SK-N-MC (cell line): Measurements from ENCODE around the gene PLA2G1B.
A peak's percentile ranks its signal among the peaks of the same experiment; 100 is the strongest.

ENCODE experiments used
- DNase-seq: peaks from one replicate; pipeline ENCODE4 v3.0.0-alpha.2; 2011; ENCODE audit warnings: low read depth, low spot score
- H3K27ac ChIP-seq: fragments of 200-600 bp; sonication (generic); 2 replicates; pipeline ENCODE4 v1.5.1; 2016; ENCODE audit warnings: mixed run types
- H3K36me3 ChIP-seq: fragments of 200-600 bp; sonication (generic); 2 replicates; pipeline ENCODE4 v1.6.1; 2017; ENCODE audit warnings: antibody characterized with exemption, low read length, mixed read lengths; ENCODE audit not compliant: insufficient read depth
- H3K4me3 ChIP-seq: fragments of 200-600 bp; sonication (generic); 2 replicates; pipeline ENCODE4 v1.5.1; 2016
- H3K9ac ChIP-seq: fragments of 200-600 bp; sonication (generic); 2 replicates; pipeline ENCODE4 v1.8.0; 2017; ENCODE audit warnings: mixed run types, mixed read lengths; ENCODE audit not compliant: insufficient read length
- H3K9me3 ChIP-seq: fragments of 200-600 bp; sonication (generic); 2 replicates; pipeline ENCODE4 v1.6.1; 2017; ENCODE audit warnings: low read depth, mild to moderate bottlenecking, antibody characterized with exemption, low read length, moderate library complexity, mixed read lengths
- EZH2 ChIP-seq: fragments of 200-600 bp; sonication (generic); IDR thresholded peaks from one replicate; pipeline ENCODE4 v1.6.1; 2017; ENCODE audit warnings: antibody characterized with exemption
- FOXP2 ChIP-seq: optimal IDR thresholded peaks from 2 replicates; pipeline ENCODE3; 2011; ENCODE audit warnings: mild to moderate bottlenecking, moderate library complexity; ENCODE audit not compliant: insufficient read depth; ENCODE audit errors: extremely low read length, control extremely low read depth
- POLR2AphosphoS5 ChIP-seq: IDR thresholded peaks from 2 replicates; pipeline ENCODE4 v1.6.1; 2012; ENCODE audit warnings: mild to moderate bottlenecking, low read depth, low read length, borderline replicate concordance

Gene PLA2G1B

GRCh38 chr12:120367924-120368788 lies 40.6 kb upstream of the PLA2G1B start:
- TF ChIP-seq EZH2 = no peak
- no peak for TF ChIP-seq POLR2AphosphoS5
- H3K27ac ChIP-seq = no peak overlapping the region
- DNase-seq = no peak
- peaks cover 5% of the 10 kb centered on the region; the same call in 1 of the 2 replicates for H3K36me3 ChIP-seq
- peak overlapping the region; percentile 89 for H3K9ac ChIP-seq
- H3K4me3 ChIP-seq = peak overlapping the region; percentile 82
- H3K9me3 ChIP-seq = no peaks in the 10 kb centered on the region

GRCh38 chr12:120367233-120367923 lies 39.8 kb upstream of the PLA2G1B start:
- peaks cover 5% of the 10 kb centered on the region; the same call in 1 of the 2 replicates for H3K36me3 ChIP-seq
- H3K27ac ChIP-seq = no peak overlapping the region
- TF ChIP-seq FOXP2 (no peak), EZH2 (no peak), POLR2AphosphoS5 (no peak)
- no peaks in the 10 kb centered on the region for H3K9me3 ChIP-seq
- DNase-seq = no peak
- peak overlapping the region; percentile 82 for H3K4me3 ChIP-seq
- H3K9ac ChIP-seq = peak overlapping the region; percentile 89

- peak overlapping the region; percentile 82; the same call in 1 of the 2 replicates for H3K4me3 ChIP-seq
- no peak for DNase-seq
Observed at GRCh38 chr12:120366845-120367232, 39.3 kb upstream of the PLA2G1B start.

DNA sequence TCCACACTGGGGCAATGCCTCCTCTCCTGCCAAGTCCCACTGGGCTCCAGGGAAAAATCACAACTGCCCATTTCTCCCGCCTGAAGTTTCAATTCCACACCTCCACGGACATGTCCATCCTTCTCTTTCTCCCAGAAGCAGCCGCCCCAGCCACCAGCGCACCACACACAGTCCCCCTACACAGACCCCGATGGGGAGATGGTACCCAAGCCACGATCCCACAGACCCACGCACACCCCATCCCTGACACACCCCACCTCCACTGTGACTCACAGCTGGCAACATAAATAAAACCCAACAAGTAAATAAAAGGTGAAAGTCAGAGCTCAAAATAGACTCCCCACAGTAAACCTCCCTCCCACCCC lies 38.7 kb upstream of the PLA2G1B start:
- Histone ChIP-seq H3K27ac (no peak overlapping the region), H3K9ac (no peak overlapping the region), H3K9me3 (no peaks in the 10 kb centered on the region), H3K4me3 (no peak overlapping the region), H3K36me3 (peaks cover 5% of the 10 kb centered on the region; the same call in 1 of the 2 replicates)
- TF ChIP-seq POLR2AphosphoS5 (no peak), FOXP2 (no peak)
- no peak for DNase-seq

More at GRCh38 chr12:120366845-120367232, 39.3 kb upstream of the PLA2G1B start:
- Histone ChIP-seq H3K27ac (0 out of 2 replicates have a peak overlapping the region, but pooled peaks have one; percentile 32), H3K9me3 (no peaks in the 10 kb centered on the region), H3K9ac (no peak overlapping the region), H3K36me3 (peaks cover 5% of the 10 kb centered on the region; the same call in 1 of the 2 replicates)
- TF ChIP-seq FOXP2 = no peak
- no peak for TF ChIP-seq POLR2AphosphoS5
- no peak for TF ChIP-seq EZH2

DNA sequence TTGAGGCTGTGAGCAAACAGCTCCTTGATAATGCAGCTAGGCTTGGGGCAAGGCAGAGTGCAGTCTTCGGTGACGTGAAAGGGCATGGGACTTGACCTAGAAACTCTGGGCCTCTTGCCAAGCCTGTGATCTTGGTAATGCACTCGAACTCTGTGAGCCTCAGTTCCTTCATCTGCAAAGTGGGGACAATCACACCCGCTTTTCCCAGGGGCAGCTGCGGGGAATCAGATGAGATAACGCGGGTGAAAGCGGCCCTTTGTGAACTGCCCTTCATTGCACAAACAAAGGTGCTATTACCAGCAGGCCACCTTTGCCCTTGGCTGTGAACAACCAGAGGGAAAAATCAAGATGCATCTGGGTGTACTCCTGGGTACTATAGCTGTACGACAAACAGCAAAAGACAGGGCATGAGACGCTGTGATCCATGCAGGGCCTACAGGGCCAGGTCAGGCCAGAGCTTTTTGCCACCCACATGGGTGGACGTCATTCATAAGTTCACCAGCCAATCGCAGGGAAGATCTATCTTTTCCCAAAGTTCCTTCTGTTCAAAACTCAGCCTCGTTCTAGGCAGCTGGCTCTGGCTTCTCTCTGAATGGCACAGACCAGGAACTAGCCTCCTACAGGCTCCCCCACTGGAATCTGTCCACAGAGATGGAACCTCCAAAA lies 38.2 kb upstream of the PLA2G1B start:
- H3K9ac ChIP-seq = no peak overlapping the region

GRCh38 chr12:120364487-120364886 lies 36.9 kb upstream of the PLA2G1B start:
- TF ChIP-seq FOXP2 (no peak), EZH2 (no peak), POLR2AphosphoS5 (no peak)
- Histone ChIP-seq H3K4me3 (no peak overlapping the region), H3K9ac (no peak overlapping the region), H3K36me3 (peaks cover 8% of the 10 kb centered on the region; the same call in 1 of the 2 replicates), H3K27ac (peak overlapping the region; percentile 30; the same call in 1 of the 2 replicates), H3K9me3 (no peaks in the 10 kb centered on the region)
- no peak for DNase-seq

More for the DNA sequence above, 38.2 kb upstream of the PLA2G1B start:
- TF ChIP-seq POLR2AphosphoS5 = no peak
- TF ChIP-seq FOXP2 = no peak
- TF ChIP-seq EZH2 = no peak
- H3K4me3 ChIP-seq = no peak overlapping the region
- no peaks in the 10 kb centered on the region for H3K9me3 ChIP-seq
- peaks cover 8% of the 10 kb centered on the region; the same call in 1 of the 2 replicates for H3K36me3 ChIP-seq
- no peak overlapping the region for H3K27ac ChIP-seq
- no peak for DNase-seq

DNA sequence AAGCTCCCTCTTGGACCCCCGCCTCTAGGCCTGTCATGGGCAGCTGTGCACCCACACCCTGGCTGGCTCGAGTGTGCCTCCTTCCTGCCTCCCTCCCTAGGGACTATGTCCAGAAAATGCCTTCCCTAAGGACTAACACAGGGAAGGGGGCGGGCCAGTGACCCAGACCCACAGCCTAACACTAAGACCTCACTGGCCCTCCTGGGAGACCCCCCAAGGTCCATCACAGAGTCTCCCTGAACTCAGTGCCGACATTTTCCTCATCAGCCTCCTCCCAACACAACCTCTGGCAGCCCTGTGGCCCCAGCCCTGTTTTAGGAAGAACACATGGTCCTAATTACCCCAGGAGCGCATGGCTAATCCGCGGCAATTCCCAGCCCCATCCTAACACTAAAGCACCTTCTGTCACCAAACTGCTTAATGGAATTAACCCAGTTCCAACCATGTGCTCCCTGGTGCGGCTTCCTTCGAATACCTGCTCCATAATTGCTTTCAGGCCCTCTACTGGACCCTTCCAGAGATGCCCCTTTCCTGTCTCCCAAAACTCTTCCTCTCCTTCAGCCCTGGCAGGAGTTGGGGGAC lies 35.8 kb upstream of the PLA2G1B start:
- Histone ChIP-seq H3K9ac (no peak overlapping the region), H3K36me3 (peaks cover 8% of the 10 kb centered on the region; the same call in 1 of the 2 replicates), H3K9me3 (no peaks in the 10 kb centered on the region), H3K27ac (peak overlapping the region; percentile 83), H3K4me3 (peak overlapping the region; percentile 24)
- TF ChIP-seq EZH2 (no peak), POLR2AphosphoS5 (no peak; the same call in 1 of the 2 replicates), FOXP2 (no peak)
- DNase-seq = peak; percentile 14
